LNCaP clone FGC (cell line): ENCODE measurements around the gene NRAP.

Experiments
- DNase-seq: peaks from one replicate; pipeline ENCODE4 v3.0.0-alpha.2; 2011; ENCODE audit warnings: low read depth
- H3K4me3 ChIP-seq: 2 replicates; pipeline ENCODE4 v1.5.1; 2011; ENCODE audit warnings: mild to moderate bottlenecking, low read depth, low read length, control low read depth
- TF ChIP-seq, protein P1 (sequence below): IDR thresholded peaks from 2 replicates; pipeline ENCODE4 v1.5.1; 2012; ENCODE audit warnings: mild to moderate bottlenecking; ENCODE audit not compliant: control insufficient read depth, insufficient read depth; ENCODE audit errors: extremely low read depth

Gene NRAP

DNA sequence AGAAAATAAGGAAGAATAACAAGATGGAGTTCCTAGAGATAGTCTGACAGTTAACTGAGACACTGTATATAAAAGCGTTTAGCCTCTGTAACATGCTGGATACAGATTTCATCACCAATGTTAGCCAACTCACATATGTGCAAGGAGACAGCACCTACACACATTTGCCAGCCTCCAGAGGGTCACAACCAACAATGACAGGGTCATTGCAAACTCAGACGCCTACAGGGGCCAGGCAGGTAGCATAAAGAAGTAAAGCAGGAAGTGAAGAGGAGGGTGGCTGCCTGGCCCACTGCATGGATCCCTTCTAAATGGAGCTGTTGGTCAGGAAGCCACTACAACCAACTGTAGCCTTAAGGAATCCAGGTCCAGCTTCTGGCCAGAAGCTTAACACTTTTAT, 50.4 kb downstream of the NRAP start:
- DNase-seq: no peak
- H3K4me3 ChIP-seq: no peak overlapping the region
- TF ChIP-seq, protein P1, sequence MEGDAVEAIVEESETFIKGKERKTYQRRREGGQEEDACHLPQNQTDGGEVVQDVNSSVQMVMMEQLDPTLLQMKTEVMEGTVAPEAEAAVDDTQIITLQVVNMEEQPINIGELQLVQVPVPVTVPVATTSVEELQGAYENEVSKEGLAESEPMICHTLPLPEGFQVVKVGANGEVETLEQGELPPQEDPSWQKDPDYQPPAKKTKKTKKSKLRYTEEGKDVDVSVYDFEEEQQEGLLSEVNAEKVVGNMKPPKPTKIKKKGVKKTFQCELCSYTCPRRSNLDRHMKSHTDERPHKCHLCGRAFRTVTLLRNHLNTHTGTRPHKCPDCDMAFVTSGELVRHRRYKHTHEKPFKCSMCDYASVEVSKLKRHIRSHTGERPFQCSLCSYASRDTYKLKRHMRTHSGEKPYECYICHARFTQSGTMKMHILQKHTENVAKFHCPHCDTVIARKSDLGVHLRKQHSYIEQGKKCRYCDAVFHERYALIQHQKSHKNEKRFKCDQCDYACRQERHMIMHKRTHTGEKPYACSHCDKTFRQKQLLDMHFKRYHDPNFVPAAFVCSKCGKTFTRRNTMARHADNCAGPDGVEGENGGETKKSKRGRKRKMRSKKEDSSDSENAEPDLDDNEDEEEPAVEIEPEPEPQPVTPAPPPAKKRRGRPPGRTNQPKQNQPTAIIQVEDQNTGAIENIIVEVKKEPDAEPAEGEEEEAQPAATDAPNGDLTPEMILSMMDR: no peak

DNA sequence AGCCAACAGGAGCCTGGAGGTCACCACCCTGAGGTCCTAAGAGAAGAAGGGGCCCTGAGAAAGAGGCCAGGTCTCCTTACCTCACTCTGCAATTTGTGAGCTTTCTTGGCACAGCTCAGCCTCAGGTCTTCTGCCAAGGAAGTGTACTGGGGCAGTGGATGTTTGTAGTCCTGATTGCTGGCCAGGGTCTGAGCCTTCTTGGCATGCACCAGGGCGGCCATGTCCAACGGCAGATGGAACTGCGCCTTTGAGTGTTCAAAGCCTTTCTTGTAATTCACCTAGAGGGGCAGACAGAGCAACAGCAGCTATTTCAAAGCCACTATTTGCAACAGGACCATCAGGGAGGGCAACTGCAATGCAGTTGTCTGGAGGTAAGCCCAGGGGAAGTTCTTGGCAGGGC, 51.7 kb downstream of the NRAP start:
- peak; percentile 78 for DNase-seq
- TF ChIP-seq, protein P1: no peak
- no peak overlapping the region for H3K4me3 ChIP-seq

DNA sequence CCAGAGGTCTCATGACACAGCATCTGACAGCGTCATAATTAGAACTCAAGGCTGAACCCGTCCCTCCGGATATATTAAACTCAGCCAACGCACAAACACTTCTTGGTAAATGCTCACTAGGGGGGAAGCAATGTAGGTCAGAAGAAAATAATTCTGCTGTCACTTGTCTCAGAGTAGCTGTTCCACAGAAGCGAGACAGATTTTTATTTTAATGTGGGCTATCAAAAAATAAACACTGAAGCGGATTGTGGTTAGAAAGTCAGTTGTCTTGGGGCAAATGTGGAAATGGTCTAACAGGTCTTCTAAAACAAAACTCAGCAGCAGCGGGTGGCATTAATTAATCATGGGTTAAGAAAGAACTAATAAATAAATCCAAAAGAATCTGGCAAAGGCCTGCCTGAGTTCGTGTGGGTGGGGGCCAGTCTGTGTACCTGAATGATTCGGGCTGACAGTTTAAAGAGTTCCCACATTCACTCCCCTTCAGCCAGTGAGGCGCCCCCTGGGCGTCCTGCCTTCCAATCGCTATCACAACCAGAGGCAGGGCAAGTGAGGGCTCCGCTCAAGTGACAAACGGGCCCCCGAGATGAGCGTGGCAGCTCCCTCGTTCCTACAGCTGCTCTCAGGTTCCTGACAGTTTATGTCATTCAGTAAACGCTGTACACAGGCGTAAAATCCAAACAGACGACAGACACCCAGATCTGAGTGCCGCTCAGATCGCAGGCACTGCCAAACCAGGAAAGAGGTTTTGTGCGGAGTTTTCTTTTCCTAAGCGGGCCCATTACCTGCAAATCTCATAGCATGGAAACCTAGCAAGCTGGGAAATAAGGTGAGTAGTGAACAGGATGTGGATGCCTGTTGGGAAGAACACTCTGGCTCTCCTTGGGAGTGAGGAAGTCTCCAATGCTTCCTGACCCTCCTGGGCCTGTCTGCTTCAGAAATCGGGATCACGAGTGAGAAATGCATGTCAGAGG, 52.9 kb downstream of the NRAP start:
- DNase-seq: no peak
- no peak overlapping the region for H3K4me3 ChIP-seq
- TF ChIP-seq, protein P1: no peak

DNA sequence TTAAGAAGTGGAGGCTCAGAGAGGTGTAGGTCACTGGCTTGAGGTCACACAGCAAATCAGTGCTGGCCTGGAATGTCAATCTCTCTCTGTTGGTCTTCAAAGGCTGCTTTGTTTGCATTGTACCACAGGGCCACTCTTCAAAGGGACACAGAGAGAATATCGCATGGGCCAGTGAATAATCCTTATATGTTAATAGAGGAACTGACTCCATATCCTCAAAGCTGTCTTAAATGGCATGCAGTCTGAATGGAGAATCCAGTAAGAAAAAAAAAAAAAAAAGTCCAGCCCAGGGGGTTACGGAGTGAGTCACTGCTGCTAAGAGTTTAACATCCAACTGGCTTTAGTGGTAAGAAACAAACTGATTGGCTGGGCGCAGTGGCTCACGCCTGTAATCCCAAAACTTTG, 54.1 kb downstream of the NRAP start:
- H3K4me3 ChIP-seq: no peak overlapping the region
- DNase-seq: no peak
- TF ChIP-seq, protein P1: no peak

DNA sequence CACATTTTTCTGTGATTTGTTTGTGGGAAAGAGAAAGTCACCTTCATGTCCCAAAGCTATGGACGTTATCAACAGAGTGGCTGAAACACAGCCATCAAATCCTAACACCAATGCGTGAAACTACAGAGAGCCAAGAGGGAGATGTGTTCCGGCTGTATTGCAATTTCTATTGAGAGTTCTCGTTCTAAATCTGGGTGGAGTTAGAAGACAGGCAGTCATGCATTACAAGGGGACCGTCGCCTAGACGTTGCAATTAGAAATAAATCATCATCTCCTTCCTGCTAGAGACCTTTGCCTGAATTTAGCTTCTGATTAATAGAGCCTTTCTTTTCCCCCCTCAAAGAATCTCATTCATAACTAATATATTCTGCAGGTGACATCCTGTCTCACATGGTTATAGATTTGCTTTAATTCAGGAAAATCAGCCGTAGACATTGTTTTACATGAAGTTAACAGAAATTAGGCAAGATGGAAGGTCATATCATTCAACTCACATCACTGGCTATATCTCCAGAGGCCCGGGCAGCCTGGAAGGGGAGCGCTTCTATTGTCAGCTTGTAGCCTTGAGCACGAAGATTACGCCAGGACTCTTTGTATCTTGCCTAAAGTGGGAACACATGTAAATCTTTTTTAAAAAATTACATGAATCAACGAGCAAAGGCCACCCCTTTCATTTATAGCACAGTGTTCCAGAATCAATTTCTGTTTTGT, 58.4 kb downstream of the NRAP start:
- no peak overlapping the region for H3K4me3 ChIP-seq
- no peak for DNase-seq
- TF ChIP-seq, protein P1: no peak

DNA sequence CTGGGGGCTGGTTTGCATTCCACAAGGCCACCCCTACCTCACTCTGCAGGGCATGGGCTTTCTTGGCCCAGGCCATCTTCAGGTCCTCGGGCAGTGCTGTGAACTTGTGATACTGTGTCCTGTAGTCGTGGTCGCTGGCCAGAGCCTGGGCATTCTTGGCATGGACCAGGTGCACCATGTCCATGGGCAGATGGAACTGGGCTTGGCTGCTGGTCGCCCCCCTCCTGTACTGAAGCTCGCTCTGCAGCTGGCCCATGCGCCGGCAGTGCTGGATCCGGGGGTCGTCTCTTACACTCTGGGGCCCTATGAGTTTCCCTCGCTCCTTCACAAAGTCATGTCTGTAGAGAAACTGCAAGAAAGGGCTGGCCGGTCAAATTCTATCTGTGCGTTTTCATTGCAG, 59.3 kb downstream of the NRAP start:
- TF ChIP-seq, protein P1: no peak
- no peak overlapping the region for H3K4me3 ChIP-seq
- DNase-seq: no peak
